B cell (primary cell): Measurements from ENCODE around the gene SDR39U1. TPM values are rescaled to one million over a fixed set of nuclear protein-coding genes. Genes with fewer than 3 reads are reported as not detected.

ENCODE experiments used
- ATAC-seq: fragments of 200-7000 bp; cut with Tn5 transposase; one replicate; pipeline ENCODE4 v1.10.0; 2021; ENCODE audit warnings: low read depth, mild to moderate bottlenecking, moderate number of reproducible peaks, moderate library complexity
- CTCF ChIA-PET: fragments of 350-600 bp; sonication (Branson Sonifier 250); formaldehyde crosslinking; loops from one replicate; lab custom pipeline; 2021; ENCODE audit warnings: antibody characterized with exemption, inconsistent platforms; lab: Charles Lee
- POLR2A ChIA-PET: fragments of 350-600 bp; sonication (Branson Sonifier 250); formaldehyde crosslinking; loops from one replicate; lab custom pipeline; 2021; ENCODE audit warnings: antibody characterized with exemption; lab: Charles Lee
- DNase-seq: peaks from one replicate; pipeline ENCODE4 v3.0.0; 2013
- H2AFZ ChIP-seq: 2 replicates; pipeline ENCODE4 v1.6.1; 2012; ENCODE audit warnings: mild to moderate bottlenecking, low read depth, low read length; ENCODE audit not compliant: insufficient read depth, poor library complexity, severe bottlenecking
- H3K27ac ChIP-seq, 2 donors: 1 replicate in 1 of 2; 2 replicates in 1 of 2; pipeline ENCODE4 v1.5.1; 2012 to 2013; ENCODE audit warnings: low read length in 2 of 2, mild to moderate bottlenecking in 2 of 2, moderate library complexity in 1 of 2
- H3K27me3 ChIP-seq, 4 experiments: fragments of 200-600 bp in 1 of 4; sonication (generic) in 1 of 4; replicated peaks in 1 of 4; 1 replicate in 2 of 4; 2 replicates in 2 of 4; pipeline versions ENCODE4 v1.6.1 to v1.7.0; 2013 to 2016; ENCODE audit warnings: low read length in 3 of 4, mild to moderate bottlenecking in 2 of 4, mixed read lengths in 1 of 4, moderate library complexity in 1 of 4; ENCODE audit not compliant: insufficient read depth in 4 of 4, control insufficient read depth in 3 of 4; ENCODE audit errors: control extremely low read depth in 1 of 4
- H3K36me3 ChIP-seq, 2 experiments: replicated peaks in 1 of 2; 1 replicate in 1 of 2; 2 replicates in 1 of 2; pipeline versions ENCODE4 v1.6.1 to v1.7.1; 2013; ENCODE audit warnings: low read length in 1 of 2; ENCODE audit not compliant: insufficient read depth in 2 of 2, control insufficient read depth in 1 of 2; ENCODE audit errors: control extremely low read depth in 1 of 2, extremely low read depth in 1 of 2
- H3K4me1 ChIP-seq, 2 donors: fragments of 200-600 bp in 1 of 2; sonication (generic) in 1 of 2; 1 replicate in 1 of 2; 2 replicates in 1 of 2; pipeline versions ENCODE4 v1.5.1 to v1.6.1; 2013 to 2017; ENCODE audit warnings: low read length in 2 of 2; ENCODE audit not compliant: control insufficient read depth in 2 of 2, insufficient read depth in 2 of 2
- H3K4me2 ChIP-seq: replicated peaks from 2 replicates; pipeline ENCODE3; 2012; ENCODE audit warnings: mild to moderate bottlenecking, low read depth, low read length; ENCODE audit not compliant: poor library complexity, severe bottlenecking
- H3K4me3 ChIP-seq, 5 experiments: fragments of 200-600 bp in 1 of 5; sonication (generic) in 1 of 5; 1 replicate in 3 of 5; 2 replicates in 2 of 5; pipeline versions ENCODE4 v1.5.1 to v1.7.0; 2011 to 2016; ENCODE audit warnings: low read length in 4 of 5, mild to moderate bottlenecking in 4 of 5, low read depth in 2 of 5, control low read depth in 1 of 5, moderate library complexity in 1 of 5; ENCODE audit not compliant: insufficient read depth in 1 of 5; ENCODE audit errors: control extremely low read depth in 1 of 5, extremely low read depth in 1 of 5
- H3K79me2 ChIP-seq: fragments of 200-600 bp; sonication (generic); one replicate; pipeline ENCODE4 v1.6.0; 2016; ENCODE audit warnings: low read length; ENCODE audit not compliant: control insufficient read depth, insufficient read depth
- H3K9ac ChIP-seq: fragments of 200-600 bp; sonication (generic); 2 replicates; pipeline ENCODE4 v1.6.1; 2017; ENCODE audit warnings: mild to moderate bottlenecking, low read length, moderate library complexity
- H3K9me3 ChIP-seq, 3 donors: one replicate each; pipeline versions ENCODE4 v1.6.1 to v1.7.1; 2013; ENCODE audit warnings: low read length in 2 of 3; ENCODE audit not compliant: control insufficient read depth in 2 of 3, insufficient read depth in 1 of 3; ENCODE audit errors: control extremely low read depth in 1 of 3
- H4K20me1 ChIP-seq: 2 replicates; pipeline ENCODE4 v1.6.0; 2012; ENCODE audit warnings: mild to moderate bottlenecking, low read length; ENCODE audit not compliant: insufficient read depth, control insufficient read depth, poor library complexity, severe bottlenecking
- H3K27ac Mint-ChIP-seq: one replicate; pipeline ENCODE4 v1.8.0; 2021; ENCODE audit warnings: mixed read lengths
- H3K27me3 Mint-ChIP-seq: one replicate; pipeline ENCODE4 v1.8.0; 2021; ENCODE audit warnings: mixed read lengths
- H3K4me1 Mint-ChIP-seq: one replicate; pipeline ENCODE4 v1.8.0; 2021; ENCODE audit warnings: mixed read lengths
- H3K4me3 Mint-ChIP-seq: one replicate; pipeline ENCODE4 v1.8.0; 2021; ENCODE audit warnings: mixed read lengths
- H3K9me3 Mint-ChIP-seq: one replicate; pipeline ENCODE4 v1.8.0; 2022; ENCODE audit warnings: mixed read lengths; ENCODE audit not compliant: insufficient read depth
- EZH2 ChIP-seq: IDR thresholded peaks from 2 replicates; pipeline ENCODE4 v1.6.1; 2012; ENCODE audit warnings: borderline replicate concordance, low read depth, mild to moderate bottlenecking, moderate library complexity, low read length; ENCODE audit not compliant: insufficient read depth, poor library complexity, severe bottlenecking
- WGBS: methylation state at CpG from one replicate; pipeline ENCODE4 v1.1.5; 2013; ENCODE audit warnings: missing lambda C conversion rate; ENCODE audit not compliant: insufficient coverage; 5-methylcytosine and 5-hydroxymethylcytosine counted together
- intact Hi-C: fragments of 100-400 bp; cut with micrococcal nuclease; formaldehyde crosslinking; loops from one replicate; pipeline ENCODE4 v1.10.0; 2022
- polyA plus RNA-seq: library from polyadenylated mRNA; depleted of rRNA; stranded (reverse); fragments of >200 nt; gene quantifications from 2 replicates; pipeline ENCODE4 v1.2.3, GENCODE V29; 2012
- total RNA-seq, 2 donors: library from RNA; stranded (reverse); fragments of 120-200 nt in 1 of 2; gene quantifications; 1 replicate in 1 of 2; 2 replicates in 1 of 2; pipeline versions ENCODE4 v1.2.3 to v1.2.4, GENCODE V29; 2013 to 2022
- TF ChIP-seq, protein P1 (sequence below): fragments of 200-600 bp; IDR thresholded peaks from one replicate; pipeline ENCODE4 v1.8.0; 2022; ENCODE audit warnings: antibody characterized with exemption, mild to moderate bottlenecking

The SDR39U1 gene
- total and polyA plus RNA-seq, 2 donors (not counting 1 experiment from before 2014, with no cell fraction given) = 126 to 247 TPM

DNA sequence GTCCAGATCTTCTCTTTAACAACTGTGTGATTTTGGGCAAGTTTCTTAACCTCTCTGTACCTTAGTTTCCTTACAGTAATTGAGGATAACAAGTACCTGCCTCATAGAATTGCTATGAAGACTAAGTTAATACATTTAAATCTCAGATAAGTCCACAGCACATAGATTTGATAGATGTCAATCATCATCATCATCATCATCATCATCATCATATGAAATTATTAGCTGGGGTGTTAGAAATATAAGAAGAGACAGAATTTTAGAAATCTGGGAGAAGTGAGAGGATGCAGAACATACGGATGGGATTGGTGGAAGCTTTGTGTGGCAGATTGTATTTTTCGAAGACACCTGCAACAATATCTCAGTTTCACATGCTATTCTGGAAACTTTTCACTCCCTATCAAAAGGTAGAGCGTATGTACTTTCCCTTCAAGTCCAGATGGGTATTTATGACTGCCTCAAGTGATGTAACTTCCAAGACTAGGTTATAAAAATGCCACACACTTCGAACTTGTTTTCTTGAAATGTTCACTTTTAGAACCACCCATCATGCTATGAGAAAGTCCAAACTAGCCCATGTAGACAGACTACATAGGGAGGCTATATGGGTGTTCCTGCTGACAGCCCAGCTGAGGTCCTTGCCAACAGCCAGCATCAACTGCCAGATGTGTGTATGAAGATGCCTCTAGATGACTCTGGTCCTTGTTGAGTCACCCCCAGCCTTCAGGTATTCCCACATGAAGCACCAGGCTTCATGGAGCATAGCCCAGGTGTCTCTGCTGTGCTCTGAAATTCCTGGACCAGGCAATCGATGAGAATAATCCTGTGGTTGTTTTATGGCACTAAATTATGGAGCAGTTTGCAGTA lies 20.7 kb upstream of the SDR39U1 start:
- Histone ChIP-seq H3K4me3 (no peak overlapping the region), H3K27ac (no peak overlapping the region), H3K36me3 (no peaks in the 10 kb centered on the region), H3K9me3 (no peaks in the 10 kb centered on the region), H3K27me3 (no peaks in the 10 kb centered on the region), H3K9ac (no peak overlapping the region), H4K20me1 (no peaks in the 10 kb centered on the region), H3K4me2 (no peak overlapping the region), H3K79me2 (no peaks in the 10 kb centered on the region), H2AFZ (no peak overlapping the region), H3K4me1 (peaks cover 0 to 2% of the 10 kb centered on the region in 2 donors)
- intact Hi-C loops = no loop called here
- DNase-seq (no peak), ATAC-seq (no peak)
- H3K27ac Mint-ChIP-seq = no peak overlapping the region
- H3K9me3 Mint-ChIP-seq = peaks cover 2% of the 10 kb centered on the region
- TF ChIP-seq, protein P1, sequence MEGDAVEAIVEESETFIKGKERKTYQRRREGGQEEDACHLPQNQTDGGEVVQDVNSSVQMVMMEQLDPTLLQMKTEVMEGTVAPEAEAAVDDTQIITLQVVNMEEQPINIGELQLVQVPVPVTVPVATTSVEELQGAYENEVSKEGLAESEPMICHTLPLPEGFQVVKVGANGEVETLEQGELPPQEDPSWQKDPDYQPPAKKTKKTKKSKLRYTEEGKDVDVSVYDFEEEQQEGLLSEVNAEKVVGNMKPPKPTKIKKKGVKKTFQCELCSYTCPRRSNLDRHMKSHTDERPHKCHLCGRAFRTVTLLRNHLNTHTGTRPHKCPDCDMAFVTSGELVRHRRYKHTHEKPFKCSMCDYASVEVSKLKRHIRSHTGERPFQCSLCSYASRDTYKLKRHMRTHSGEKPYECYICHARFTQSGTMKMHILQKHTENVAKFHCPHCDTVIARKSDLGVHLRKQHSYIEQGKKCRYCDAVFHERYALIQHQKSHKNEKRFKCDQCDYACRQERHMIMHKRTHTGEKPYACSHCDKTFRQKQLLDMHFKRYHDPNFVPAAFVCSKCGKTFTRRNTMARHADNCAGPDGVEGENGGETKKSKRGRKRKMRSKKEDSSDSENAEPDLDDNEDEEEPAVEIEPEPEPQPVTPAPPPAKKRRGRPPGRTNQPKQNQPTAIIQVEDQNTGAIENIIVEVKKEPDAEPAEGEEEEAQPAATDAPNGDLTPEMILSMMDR = no peak
- no peak for TF ChIP-seq EZH2
- peaks cover 6% of the 10 kb centered on the region for H3K4me1 Mint-ChIP-seq
- CTCF ChIA-PET = no interaction called here
- H3K4me3 Mint-ChIP-seq = no peak overlapping the region
- WGBS = 92% methylated on average over 2 of the region's 5 CpGs
- POLR2A ChIA-PET = no interaction called here
- no peaks in the 10 kb centered on the region for H3K27me3 Mint-ChIP-seq

DNA sequence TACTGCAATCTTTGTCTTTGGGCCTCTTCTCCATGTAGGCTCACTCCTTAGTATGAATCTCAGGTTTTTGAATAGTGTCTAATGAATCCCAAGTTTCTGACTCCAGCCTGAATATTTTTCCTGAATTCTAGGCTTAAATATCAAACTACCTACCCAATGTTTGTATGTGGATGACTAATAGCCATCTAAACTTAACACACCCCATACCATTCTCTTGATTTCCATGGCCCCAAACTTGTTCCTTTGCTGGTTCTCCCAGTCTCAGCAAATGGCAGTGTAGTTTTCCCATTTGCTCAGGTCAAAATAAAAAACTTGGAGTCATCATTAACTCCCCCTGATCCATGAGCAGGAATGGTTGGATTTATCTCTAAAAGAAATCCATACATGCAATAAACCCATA lies 18.8 kb upstream of the SDR39U1 start:
- H3K9me3 ChIP-seq = no peaks in the 10 kb centered on the region
- CTCF ChIA-PET = no interaction called here
- POLR2A ChIA-PET = no interaction called here
- no peaks in the 10 kb centered on the region for H3K36me3 ChIP-seq
- TF ChIP-seq, protein P1 = no peak
- no peak for TF ChIP-seq EZH2
- no peaks in the 10 kb centered on the region for H4K20me1 ChIP-seq
- Mint-ChIP-seq H3K27ac (no peak overlapping the region), H3K4me1 (peaks cover 6% of the 10 kb centered on the region), H3K27me3 (no peaks in the 10 kb centered on the region), H3K4me3 (no peak overlapping the region), H3K9me3 (peaks cover 2% of the 10 kb centered on the region)
- H3K27ac ChIP-seq = no peak overlapping the region
- no peak for DNase-seq
- peaks cover 0 to 2% of the 10 kb centered on the region in 2 donors for H3K4me1 ChIP-seq
- no peaks in the 10 kb centered on the region for H3K79me2 ChIP-seq
- no peak overlapping the region for H3K4me3 ChIP-seq
- H3K9ac ChIP-seq = no peak overlapping the region
- ATAC-seq = no peak
- intact Hi-C loops = no loop called here
- no peak overlapping the region for H3K4me2 ChIP-seq
- H3K27me3 ChIP-seq = no peaks in the 10 kb centered on the region
- H2AFZ ChIP-seq = no peak overlapping the region
